Activated CD4-positive, alpha-beta memory T cell treated with anti-CD3 and anti-CD28 coated beads for 36 hours (primary cell): ENCODE data around the gene DENND6B. TPM values are rescaled to one million over a fixed set of nuclear protein-coding genes. Genes with fewer than 3 reads are reported as not detected.

Experiments
- CTCF ChIA-PET: fragments of 350-600 bp; sonication (Branson Sonifier 250); formaldehyde crosslinking; loops from one replicate; lab custom pipeline; 2021; ENCODE audit warnings: antibody characterized with exemption, inconsistent platforms; lab: Charles Lee
- POLR2A ChIA-PET: fragments of 350-600 bp; sonication (Branson Sonifier 250); formaldehyde crosslinking; loops from one replicate; lab custom pipeline; 2021; ENCODE audit warnings: antibody characterized with exemption; lab: Charles Lee
- DNase-seq: peaks from one replicate; pipeline ENCODE4 v3.0.0-alpha.2; 2020
- H3K27ac Mint-ChIP-seq: one replicate; pipeline ENCODE4 v1.8.0; 2021; ENCODE audit warnings: mixed read lengths
- H3K27me3 Mint-ChIP-seq: one replicate; pipeline ENCODE4 v1.8.0; 2021; ENCODE audit warnings: mixed read lengths
- H3K36me3 Mint-ChIP-seq: one replicate; pipeline ENCODE4 v1.8.0; 2021; ENCODE audit warnings: mixed read lengths
- H3K4me1 Mint-ChIP-seq: one replicate; pipeline ENCODE4 v1.8.0; 2021; ENCODE audit warnings: low read depth, mixed read lengths
- H3K4me3 Mint-ChIP-seq: one replicate; pipeline ENCODE4 v1.8.0; 2021; ENCODE audit warnings: mild to moderate bottlenecking, mixed read lengths
- H3K9me3 Mint-ChIP-seq: one replicate; pipeline ENCODE4 v1.8.0; 2021; ENCODE audit warnings: mixed read lengths
- intact Hi-C: fragments of 100-400 bp; cut with micrococcal nuclease; formaldehyde crosslinking; loops from one replicate; pipeline ENCODE4 v1.15.1; 2023
- total RNA-seq, 2 experiments: library from RNA; stranded (reverse); gene quantifications; one replicate each; pipeline ENCODE4 v1.2.3, GENCODE V29; 2021

Gene DENND6B
- total RNA-seq, 2 experiments from 2014 or later = 3.5 to 3.6 TPM

- no peaks in the 10 kb centered on the region for H3K9me3 Mint-ChIP-seq
- intact Hi-C loops = no loop called here
- H3K4me3 Mint-ChIP-seq = no peak overlapping the region
- H3K36me3 Mint-ChIP-seq = no peaks in the 10 kb centered on the region
- DNase-seq = no peak
- H3K4me1 Mint-ChIP-seq = peaks cover 11% of the 10 kb centered on the region
- H3K27me3 Mint-ChIP-seq = peaks cover 2% of the 10 kb centered on the region
- POLR2A ChIA-PET = no interaction called here
- no peak overlapping the region for H3K27ac Mint-ChIP-seq
- CTCF ChIA-PET = no interaction called here
These were observed 13.8 kb downstream of the DENND6B start for GRCh38 chr22:50313021-50313420.

- H3K9me3 Mint-ChIP-seq = no peaks in the 10 kb centered on the region
- H3K36me3 Mint-ChIP-seq = no peaks in the 10 kb centered on the region
- no peak overlapping the region for H3K4me3 Mint-ChIP-seq
- H3K27me3 Mint-ChIP-seq = peaks cover 2% of the 10 kb centered on the region
- H3K4me1 Mint-ChIP-seq = peaks cover 11% of the 10 kb centered on the region
- H3K27ac Mint-ChIP-seq = no peak overlapping the region
- no peak for DNase-seq
- ChIA-PET CTCF (no interaction called here), POLR2A (no interaction called here)
- intact Hi-C loops = no loop called here
These were observed 14.4 kb downstream of the DENND6B start for GRCh38 chr22:50312371-50312770.

- peaks cover 2% of the 10 kb centered on the region for H3K27me3 Mint-ChIP-seq
- CTCF ChIA-PET = no interaction called here
- H3K9me3 Mint-ChIP-seq = no peaks in the 10 kb centered on the region
- peaks cover 11% of the 10 kb centered on the region for H3K4me1 Mint-ChIP-seq
- no peak for DNase-seq
- no peak overlapping the region for H3K27ac Mint-ChIP-seq
- POLR2A ChIA-PET = no interaction called here
- no peaks in the 10 kb centered on the region for H3K36me3 Mint-ChIP-seq
- intact Hi-C loops = no loop called here
- no peak overlapping the region for H3K4me3 Mint-ChIP-seq
These were observed 15.0 kb downstream of the DENND6B start for GRCh38 chr22:50311606-50312351.

DNA sequence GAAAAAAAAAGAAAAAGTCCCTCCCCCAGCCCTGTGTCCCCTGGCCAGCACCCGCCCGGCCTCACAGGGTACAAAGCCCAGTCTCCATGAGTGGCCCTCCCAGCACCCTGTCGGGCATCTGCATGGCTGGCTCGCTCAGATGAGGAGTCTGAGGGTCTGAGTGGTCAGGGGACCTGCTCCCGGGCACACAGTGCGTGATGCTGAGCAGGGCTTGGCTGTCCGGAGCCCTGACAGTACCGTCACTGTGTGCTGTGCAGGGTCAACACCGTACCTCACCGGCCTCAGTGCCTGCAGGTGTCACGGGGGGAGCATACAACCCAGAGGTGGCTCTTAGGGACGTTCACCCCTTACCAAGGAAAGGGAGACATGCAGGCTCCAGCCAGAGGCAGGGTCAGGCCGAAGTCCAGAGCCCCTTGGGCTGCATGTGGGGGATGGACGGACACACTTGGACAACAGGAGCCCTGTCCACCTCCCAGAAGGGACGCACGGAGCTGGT is 15.8 kb downstream of the DENND6B start:
- no peak for DNase-seq
- intact Hi-C loops = no loop called here

GRCh38 chr22:50310031-50310722 is 16.6 kb downstream of the DENND6B start:
- no peak overlapping the region for H3K27ac Mint-ChIP-seq
- ChIA-PET POLR2A (interaction anchor here (0.5 kb wide), 1 partner anchor 41 kb away, joined by 3 read pairs; no protein-coding TSS in a partner anchor), CTCF (no interaction called here)
- H3K36me3 Mint-ChIP-seq = no peaks in the 10 kb centered on the region
- intact Hi-C loops = no loop called here
- no peak overlapping the region for H3K4me3 Mint-ChIP-seq
- H3K27me3 Mint-ChIP-seq = peaks cover 10% of the 10 kb centered on the region
- no peaks in the 10 kb centered on the region for H3K9me3 Mint-ChIP-seq
- DNase-seq = no peak
- H3K4me1 Mint-ChIP-seq = peaks cover 15% of the 10 kb centered on the region

More for the DNA sequence above, 15.8 kb downstream of the DENND6B start:
- H3K27ac Mint-ChIP-seq = no peak overlapping the region
- peaks cover 14% of the 10 kb centered on the region for H3K4me1 Mint-ChIP-seq
- no peaks in the 10 kb centered on the region for H3K36me3 Mint-ChIP-seq
- ChIA-PET CTCF (no interaction called here), POLR2A (no interaction called here)
- H3K4me3 Mint-ChIP-seq = no peak overlapping the region
- no peaks in the 10 kb centered on the region for H3K9me3 Mint-ChIP-seq
- peaks cover 6% of the 10 kb centered on the region for H3K27me3 Mint-ChIP-seq

- Mint-ChIP-seq H3K4me3 (no peak overlapping the region), H3K36me3 (no peaks in the 10 kb centered on the region), H3K4me1 (peaks cover 12% of the 10 kb centered on the region), H3K27me3 (peaks cover 11% of the 10 kb centered on the region), H3K9me3 (no peaks in the 10 kb centered on the region), H3K27ac (no peak overlapping the region)
- intact Hi-C loops = no loop called here
- ChIA-PET POLR2A (no interaction called here), CTCF (interaction anchor here (0.6 kb wide), 1 partner anchor 376 kb away, joined by 3 read pairs; no protein-coding TSS in a partner anchor)
- DNase-seq = no peak
These were observed 17.2 kb downstream of the DENND6B start for GRCh38 chr22:50309601-50309991.

DNA sequence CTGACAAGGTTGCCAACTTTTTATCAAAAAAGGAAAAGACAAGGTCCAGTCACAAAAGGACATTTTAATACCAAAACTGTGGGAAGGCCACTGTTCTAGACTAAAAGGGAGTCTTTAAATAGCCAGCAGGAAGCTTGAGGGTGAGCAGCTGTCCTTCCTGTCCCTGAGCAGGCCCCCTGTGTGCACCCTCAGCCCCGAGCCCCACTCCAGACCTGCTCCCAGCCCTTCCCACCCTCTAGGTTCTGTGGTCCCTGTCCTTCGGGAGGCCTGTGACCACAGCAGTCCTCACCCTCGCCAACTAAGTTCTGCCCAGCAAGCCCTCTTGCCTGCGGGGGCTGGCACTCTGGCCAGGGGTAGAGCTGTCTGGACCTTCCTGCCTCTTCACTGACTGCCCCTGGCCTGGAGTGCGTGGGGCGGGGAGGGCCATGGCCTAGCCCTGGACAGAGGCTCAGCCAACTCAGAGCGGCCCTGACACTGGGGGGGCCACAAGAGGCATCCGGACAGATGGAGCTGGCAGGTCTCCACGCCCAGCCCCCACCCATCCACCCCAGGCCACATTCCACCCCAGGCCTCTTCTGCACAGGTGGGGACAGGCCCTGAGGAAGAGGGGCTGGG is 17.7 kb downstream of the DENND6B start:
- H3K36me3 Mint-ChIP-seq = no peaks in the 10 kb centered on the region
- intact Hi-C loops = loop anchor here (1.0 kb wide), 1 partner anchor 31 kb away; no protein-coding TSS in a partner anchor
- no peak for DNase-seq
- no peaks in the 10 kb centered on the region for H3K9me3 Mint-ChIP-seq
- H3K27me3 Mint-ChIP-seq = peaks cover 13% of the 10 kb centered on the region
- no peak overlapping the region for H3K4me3 Mint-ChIP-seq
- H3K27ac Mint-ChIP-seq = no peak overlapping the region
- peaks cover 7% of the 10 kb centered on the region for H3K4me1 Mint-ChIP-seq
- CTCF ChIA-PET = interaction anchor here (0.6 kb wide), 1 partner anchor 375 kb away, joined by 3 read pairs; no protein-coding TSS in a partner anchor
- POLR2A ChIA-PET = interaction anchor here (0.6 kb wide), 1 partner anchor 15 kb away, joined by 3 read pairs; no protein-coding TSS in a partner anchor

DNA sequence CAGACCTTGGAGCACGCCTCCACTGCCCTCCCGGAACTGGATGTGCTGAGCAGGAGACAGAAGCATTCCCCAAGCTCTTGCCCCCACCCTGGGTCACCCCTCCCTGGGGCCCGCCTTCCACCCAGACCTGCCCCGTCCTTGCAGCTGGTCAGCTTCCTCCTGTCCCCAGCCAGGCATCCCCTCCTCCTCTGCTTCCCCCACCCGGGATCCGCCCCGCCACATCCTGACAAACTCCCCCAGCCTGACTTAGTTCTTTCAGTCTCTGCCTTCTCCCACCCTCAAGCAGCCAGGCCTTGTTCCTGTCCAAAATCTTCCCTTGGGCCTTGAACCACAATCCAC is 18.2 kb downstream of the DENND6B start:
- POLR2A ChIA-PET = no interaction called here
- CTCF ChIA-PET = no interaction called here
- H3K36me3 Mint-ChIP-seq = no peaks in the 10 kb centered on the region
- no peak overlapping the region for H3K27ac Mint-ChIP-seq
- peaks cover 13% of the 10 kb centered on the region for H3K27me3 Mint-ChIP-seq
- H3K4me1 Mint-ChIP-seq = peaks cover 6% of the 10 kb centered on the region
- no peaks in the 10 kb centered on the region for H3K9me3 Mint-ChIP-seq
- H3K4me3 Mint-ChIP-seq = no peak overlapping the region
- intact Hi-C loops = loop anchor here (1.0 kb wide), 1 partner anchor 30 kb away; no protein-coding TSS in a partner anchor
- no peak for DNase-seq

- no peak for DNase-seq
- no peaks in the 10 kb centered on the region for H3K9me3 Mint-ChIP-seq
- no peak overlapping the region for H3K27ac Mint-ChIP-seq
- no peaks in the 10 kb centered on the region for H3K36me3 Mint-ChIP-seq
- peaks cover 6% of the 10 kb centered on the region for H3K4me1 Mint-ChIP-seq
- POLR2A ChIA-PET = interaction anchor here (0.6 kb wide), 1 partner anchor 15 kb away, joined by 3 read pairs; no protein-coding TSS in a partner anchor
- H3K4me3 Mint-ChIP-seq = no peak overlapping the region
- CTCF ChIA-PET = interaction anchor here (1.7 kb wide), 1 partner anchor 18 kb away, joined by 5 read pairs; the partner anchor contains the start of gene DENND6B
- intact Hi-C loops = loop anchor here (1.0 kb wide), 1 partner anchor 30 kb away; no protein-coding TSS in a partner anchor
- H3K27me3 Mint-ChIP-seq = peaks cover 13% of the 10 kb centered on the region
These were observed 18.8 kb downstream of the DENND6B start for GRCh38 chr22:50307890-50308596.

- ChIA-PET POLR2A (interaction anchor here (0.6 kb wide), 1 partner anchor 14 kb away, joined by 3 read pairs; no protein-coding TSS in a partner anchor), CTCF (interaction anchor here (0.7 to 1.7 kb wide), 5 partner anchors 19 to 35 kb away, joined by 3 to 5 read pairs (median 4); partner anchors contain the start of gene DENND6B)
- DNase-seq = peak; percentile 44
- intact Hi-C loops = no loop called here
- Mint-ChIP-seq H3K4me1 (peaks cover 6% of the 10 kb centered on the region), H3K36me3 (no peaks in the 10 kb centered on the region), H3K27me3 (peaks cover 15% of the 10 kb centered on the region), H3K9me3 (no peaks in the 10 kb centered on the region), H3K4me3 (no peak within 1 kb of the TSS), H3K27ac (no peak within 1 kb of the TSS)
These were observed 19.8 kb downstream of the DENND6B start, which contains the start of gene PLXNB2 for GRCh38 chr22:50306753-50307749. TSS of gene PLXNB2 (minus strand) at chr22:50307646. CDS start at chr22:50290584, 17,062 bp downstream.
